GM06990 (cell line): ENCODE results near the gene USF1.

Experiments used
- DNase-seq: peaks from one replicate; pipeline ENCODE4 v3.0.0-alpha.2; 2011; ENCODE audit not compliant: insufficient read length; ENCODE audit errors: extremely low read depth
- H3K27me3 ChIP-seq: replicated peaks from 2 replicates; pipeline ENCODE4 v1.6.0; 2011; ENCODE audit warnings: low read length; ENCODE audit not compliant: control insufficient read depth, insufficient read depth
- H3K36me3 ChIP-seq: 2 replicates; pipeline ENCODE4 v1.5.1; 2011; ENCODE audit warnings: low read length; ENCODE audit not compliant: control insufficient read depth, insufficient read depth
- H3K4me3 ChIP-seq: replicated peaks from 2 replicates; pipeline ENCODE4 v1.5.1; 2011; ENCODE audit warnings: low read depth, mild to moderate bottlenecking, control low read depth, low read length
- TF ChIP-seq, protein P1 (sequence below): IDR thresholded peaks from 2 replicates; pipeline ENCODE4 v1.5.1; 2011; ENCODE audit warnings: low read length, control low read depth, mild to moderate bottlenecking, inconsistent platforms; ENCODE audit not compliant: insufficient read depth, poor library complexity, severe bottlenecking

The USF1 gene, protein sequence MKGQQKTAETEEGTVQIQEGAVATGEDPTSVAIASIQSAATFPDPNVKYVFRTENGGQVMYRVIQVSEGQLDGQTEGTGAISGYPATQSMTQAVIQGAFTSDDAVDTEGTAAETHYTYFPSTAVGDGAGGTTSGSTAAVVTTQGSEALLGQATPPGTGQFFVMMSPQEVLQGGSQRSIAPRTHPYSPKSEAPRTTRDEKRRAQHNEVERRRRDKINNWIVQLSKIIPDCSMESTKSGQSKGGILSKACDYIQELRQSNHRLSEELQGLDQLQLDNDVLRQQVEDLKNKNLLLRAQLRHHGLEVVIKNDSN

GRCh38 chr1:161045736-161046604, at the start of gene USF1:
Gene USF1 (minus strand): TSS chr1:161045977. CDS start chr1:161043275, 2,702 bp downstream.
- Histone ChIP-seq H3K4me3 (peak within 1 kb of the TSS; percentile 93), H3K36me3 (peaks cover 35% of the 10 kb centered on the region), H3K27me3 (no peaks in the 10 kb centered on the region)
- peak; percentile 93 for DNase-seq
- TF ChIP-seq, protein P1, sequence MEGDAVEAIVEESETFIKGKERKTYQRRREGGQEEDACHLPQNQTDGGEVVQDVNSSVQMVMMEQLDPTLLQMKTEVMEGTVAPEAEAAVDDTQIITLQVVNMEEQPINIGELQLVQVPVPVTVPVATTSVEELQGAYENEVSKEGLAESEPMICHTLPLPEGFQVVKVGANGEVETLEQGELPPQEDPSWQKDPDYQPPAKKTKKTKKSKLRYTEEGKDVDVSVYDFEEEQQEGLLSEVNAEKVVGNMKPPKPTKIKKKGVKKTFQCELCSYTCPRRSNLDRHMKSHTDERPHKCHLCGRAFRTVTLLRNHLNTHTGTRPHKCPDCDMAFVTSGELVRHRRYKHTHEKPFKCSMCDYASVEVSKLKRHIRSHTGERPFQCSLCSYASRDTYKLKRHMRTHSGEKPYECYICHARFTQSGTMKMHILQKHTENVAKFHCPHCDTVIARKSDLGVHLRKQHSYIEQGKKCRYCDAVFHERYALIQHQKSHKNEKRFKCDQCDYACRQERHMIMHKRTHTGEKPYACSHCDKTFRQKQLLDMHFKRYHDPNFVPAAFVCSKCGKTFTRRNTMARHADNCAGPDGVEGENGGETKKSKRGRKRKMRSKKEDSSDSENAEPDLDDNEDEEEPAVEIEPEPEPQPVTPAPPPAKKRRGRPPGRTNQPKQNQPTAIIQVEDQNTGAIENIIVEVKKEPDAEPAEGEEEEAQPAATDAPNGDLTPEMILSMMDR: no peak

GRCh38 chr1:161095230-161095629, 49.5 kb upstream of the USF1 start:
- TF ChIP-seq, protein P1: no peak
- no peak overlapping the region for H3K4me3 ChIP-seq
- no peak for DNase-seq
- peaks cover 4% of the 10 kb centered on the region for H3K36me3 ChIP-seq
- no peaks in the 10 kb centered on the region for H3K27me3 ChIP-seq

GRCh38 chr1:161094481-161094880, 48.7 kb upstream of the USF1 start:
- DNase-seq: no peak
- no peaks in the 10 kb centered on the region for H3K27me3 ChIP-seq
- no peaks in the 10 kb centered on the region for H3K36me3 ChIP-seq
- no peak overlapping the region for H3K4me3 ChIP-seq
- TF ChIP-seq, protein P1: no peak

DNA sequence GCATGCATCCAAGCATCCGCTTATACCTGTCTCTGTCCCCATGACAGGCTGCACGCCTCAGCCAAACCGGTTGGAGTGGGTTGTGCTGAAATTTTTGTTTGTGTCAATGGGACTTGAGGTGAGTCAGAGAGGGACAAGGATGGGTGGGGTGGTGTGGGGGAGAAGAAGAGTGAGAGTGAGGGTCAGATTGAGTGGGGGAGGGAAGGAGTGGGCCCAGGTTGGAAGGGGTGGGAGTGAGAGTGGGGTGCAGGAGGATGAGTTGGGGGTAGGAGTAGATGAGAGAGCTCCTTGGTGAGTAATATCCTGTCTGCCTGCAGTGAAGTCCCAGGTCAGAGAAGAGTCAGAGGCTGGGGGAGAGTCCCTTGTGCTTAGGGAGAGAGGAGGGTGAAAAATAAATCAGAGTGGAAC, 46.8 kb upstream of the USF1 start:
- H3K36me3 ChIP-seq: no peaks in the 10 kb centered on the region
- TF ChIP-seq, protein P1: no peak

GRCh38 chr1:161091796-161092507, 46.2 kb upstream of the USF1 start:
- no peak for DNase-seq
- no peak overlapping the region for H3K4me3 ChIP-seq
- TF ChIP-seq, protein P1: no peak
- no peaks in the 10 kb centered on the region for H3K27me3 ChIP-seq
- H3K36me3 ChIP-seq: no peaks in the 10 kb centered on the region

More for the DNA sequence above, 46.8 kb upstream of the USF1 start:
- no peaks in the 10 kb centered on the region for H3K27me3 ChIP-seq
- no peak overlapping the region for H3K4me3 ChIP-seq
- no peak for DNase-seq
